GM18520 (cell line): Measurements from ENCODE around the gene ZCRB1.

Source experiments
- ATAC-seq: cut with Tn5 transposase; IDR thresholded peaks from one replicate; pipeline ENCODE4 v1.9.1; 2021; ENCODE audit not compliant: unreplicated experiment

Gene ZCRB1

DNA sequence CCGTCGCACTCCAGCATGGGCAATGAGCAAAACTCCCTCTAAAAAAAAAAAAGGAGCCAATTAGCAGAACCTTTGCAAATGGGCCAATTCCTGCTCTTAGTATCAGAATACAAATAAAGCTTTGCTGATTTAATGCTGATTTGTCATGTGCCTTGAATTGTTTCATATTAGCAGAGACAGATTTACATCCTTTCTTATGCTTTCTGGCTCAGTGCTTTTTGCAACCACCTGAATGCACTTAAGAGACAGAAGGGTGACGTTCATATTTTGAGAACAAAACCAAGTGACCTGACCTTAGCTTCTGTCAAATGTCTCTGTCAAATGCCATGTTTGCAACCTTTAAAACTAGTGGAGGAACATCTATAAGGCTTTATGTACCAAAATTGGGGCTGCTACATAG lies 44.0 kb downstream of the ZCRB1 start:
- no peak for ATAC-seq

DNA sequence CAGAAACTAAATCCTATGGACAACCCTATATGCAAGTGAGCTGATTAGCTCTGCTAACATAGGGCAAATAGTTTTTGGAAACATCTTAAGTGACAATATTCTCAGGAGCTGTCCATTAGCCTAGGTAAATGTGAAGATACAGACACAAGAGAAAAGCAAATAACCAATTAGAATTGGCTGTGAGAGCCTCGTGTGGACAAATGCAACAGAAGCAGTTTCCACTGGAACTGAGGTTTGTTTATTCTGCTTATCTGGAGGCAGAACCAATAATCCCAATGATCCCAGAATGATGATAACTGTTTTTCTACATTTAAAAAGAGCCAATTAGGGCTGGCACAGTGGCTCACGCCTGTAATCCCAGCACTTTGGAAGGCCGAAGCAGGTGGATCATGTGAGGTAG lies 44.6 kb downstream of the ZCRB1 start:
- ATAC-seq: no peak

DNA sequence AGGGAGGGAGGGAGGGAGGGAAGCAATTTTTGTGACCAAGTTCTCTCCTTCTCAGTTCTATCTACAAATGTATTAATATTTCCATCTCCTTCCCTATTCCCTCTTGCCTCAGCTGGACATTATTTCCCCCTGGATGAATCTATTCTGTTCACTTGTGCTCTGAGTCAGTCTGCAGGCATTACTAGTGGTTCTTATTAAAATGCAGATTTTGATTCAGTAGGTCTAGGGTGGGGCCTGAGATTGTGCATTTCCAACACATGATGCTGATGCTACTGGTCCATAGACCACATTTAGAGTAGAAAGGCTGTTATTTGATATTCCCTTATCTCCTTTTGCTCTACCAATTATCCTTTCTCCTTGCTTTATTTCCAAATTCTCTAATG lies 47.8 kb downstream of the ZCRB1 start:
- no peak for ATAC-seq

DNA sequence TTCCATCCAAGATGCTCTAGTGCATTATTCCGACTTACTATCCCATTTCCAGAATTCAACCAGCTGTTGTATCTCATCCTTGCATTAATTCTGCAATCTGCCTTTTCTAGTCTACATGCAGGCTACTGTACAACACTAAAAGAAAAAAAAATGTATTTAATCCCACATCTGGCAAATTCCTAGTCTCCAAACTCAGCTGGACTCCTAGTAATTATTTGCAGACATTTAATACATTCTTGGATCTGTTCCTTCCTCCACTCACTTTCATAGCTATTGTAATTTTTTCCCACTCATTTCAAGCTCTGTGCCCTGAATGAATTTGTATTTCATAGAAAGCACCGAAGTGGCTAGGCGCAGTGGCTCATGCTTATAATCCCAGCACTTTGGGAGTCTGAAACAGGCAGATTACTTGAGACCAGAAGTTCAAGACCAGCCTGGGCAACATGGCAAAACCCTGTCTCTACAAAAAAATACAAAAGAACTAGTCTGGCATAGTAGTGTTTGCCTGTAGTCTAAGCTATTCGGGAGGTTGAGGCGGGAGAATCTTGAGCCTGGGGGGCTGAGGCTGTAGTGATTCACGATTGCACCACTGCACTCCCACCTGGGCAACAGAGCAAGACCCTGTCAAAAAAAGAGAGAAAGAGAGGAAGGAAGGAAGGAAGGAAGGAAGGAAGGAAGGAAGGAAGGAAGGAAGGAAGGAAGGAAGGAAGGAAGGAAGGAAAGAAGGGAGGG lies 48.3 kb downstream of the ZCRB1 start:
- no peak for ATAC-seq

DNA sequence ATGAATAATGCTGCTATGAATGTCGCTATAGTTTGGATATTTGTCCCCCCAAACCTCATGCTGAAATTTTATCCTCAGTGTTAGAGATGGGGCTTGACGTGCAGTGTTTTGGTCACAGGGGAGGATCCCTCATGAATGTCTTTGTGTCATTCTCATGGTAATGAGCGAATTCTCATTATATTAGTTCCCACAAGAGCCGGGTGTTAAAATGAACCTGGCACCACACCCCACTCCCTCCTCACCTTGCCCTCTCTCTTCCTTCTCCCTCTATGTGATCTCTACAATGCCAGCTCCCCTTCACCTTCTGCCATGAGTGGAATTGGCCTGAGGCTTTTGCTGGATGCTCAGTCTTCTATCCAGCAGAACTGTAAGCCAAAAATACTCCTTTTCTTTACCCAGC lies 50.4 kb downstream of the ZCRB1 start:
- ATAC-seq: no peak

DNA sequence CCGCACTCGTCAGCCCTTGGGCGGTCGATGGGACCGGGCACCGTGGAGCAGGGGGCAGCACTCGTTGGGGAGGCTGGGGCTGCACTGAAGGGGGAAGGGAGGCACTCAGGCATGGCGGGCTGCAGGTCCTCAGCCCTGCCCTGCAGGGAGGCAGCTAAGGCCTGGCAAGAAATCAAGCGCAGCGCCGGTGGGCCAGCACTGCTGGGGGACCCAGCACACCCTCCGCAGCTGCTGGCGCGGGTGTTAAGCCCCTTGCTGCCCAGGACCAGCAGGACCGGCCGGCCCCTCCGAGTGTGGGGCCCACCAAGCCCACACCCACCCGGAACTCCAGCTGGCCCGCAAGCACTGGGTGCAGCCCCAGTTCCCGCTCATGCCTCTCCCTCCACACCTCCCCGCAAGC lies 52.2 kb downstream of the ZCRB1 start:
- ATAC-seq: no peak

DNA sequence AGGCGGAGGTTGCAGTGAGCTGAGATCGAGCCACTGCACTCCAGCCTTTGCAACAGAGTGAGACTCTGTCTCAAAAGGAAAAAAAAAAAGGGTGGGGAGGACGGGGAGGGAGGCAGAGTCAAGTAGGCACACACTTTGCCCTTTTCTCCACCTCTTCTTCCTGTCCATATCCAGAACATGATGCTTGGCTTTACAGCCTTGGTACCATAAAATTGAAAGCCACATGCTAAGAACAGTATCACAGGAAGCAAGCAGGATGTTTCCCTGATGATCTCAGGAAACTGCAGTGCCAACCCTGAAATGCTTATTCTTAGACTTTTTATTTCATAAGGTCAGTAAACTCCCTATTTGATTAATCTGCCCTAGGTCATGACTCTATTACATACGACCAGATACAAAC lies 55.3 kb downstream of the ZCRB1 start:
- no peak for ATAC-seq

DNA sequence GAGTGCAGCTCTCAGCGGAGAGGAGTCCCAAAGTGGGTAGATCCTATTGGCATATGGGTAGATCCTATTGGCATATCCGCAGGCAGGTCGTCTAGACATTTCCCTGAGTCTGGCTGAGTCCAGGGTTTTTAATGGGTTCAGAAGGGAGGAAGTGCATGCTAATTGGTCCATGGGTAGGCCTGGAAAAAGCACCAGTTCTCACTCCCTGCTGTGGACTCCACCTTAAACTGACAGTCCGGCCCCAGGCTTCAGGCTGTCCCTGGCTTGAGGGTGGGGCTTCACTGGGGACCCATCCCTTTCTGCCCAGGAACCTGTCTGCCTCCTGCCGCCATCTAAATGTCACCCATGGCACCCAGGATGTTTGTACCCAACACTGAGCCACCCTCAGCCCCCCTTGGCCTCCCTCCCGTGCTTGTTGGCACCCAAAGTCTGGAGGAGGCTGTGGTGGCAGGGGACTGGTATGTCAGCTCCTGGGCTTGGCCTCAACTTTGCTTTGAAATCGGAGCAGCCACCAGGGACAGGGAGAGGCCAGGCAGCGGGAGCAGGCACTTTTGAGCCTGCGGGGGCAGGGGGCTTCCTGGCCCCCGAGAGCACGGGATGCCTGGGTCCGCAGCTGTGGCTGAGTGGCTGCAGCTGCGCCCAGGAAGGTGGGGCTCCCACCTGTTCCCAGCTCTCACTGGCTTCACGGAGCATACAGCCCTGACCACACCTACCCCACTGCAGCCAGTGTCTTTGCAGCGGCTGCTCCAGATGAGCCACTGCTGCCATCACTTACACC lies 58.3 kb downstream of the ZCRB1 start:
- no peak for ATAC-seq

DNA sequence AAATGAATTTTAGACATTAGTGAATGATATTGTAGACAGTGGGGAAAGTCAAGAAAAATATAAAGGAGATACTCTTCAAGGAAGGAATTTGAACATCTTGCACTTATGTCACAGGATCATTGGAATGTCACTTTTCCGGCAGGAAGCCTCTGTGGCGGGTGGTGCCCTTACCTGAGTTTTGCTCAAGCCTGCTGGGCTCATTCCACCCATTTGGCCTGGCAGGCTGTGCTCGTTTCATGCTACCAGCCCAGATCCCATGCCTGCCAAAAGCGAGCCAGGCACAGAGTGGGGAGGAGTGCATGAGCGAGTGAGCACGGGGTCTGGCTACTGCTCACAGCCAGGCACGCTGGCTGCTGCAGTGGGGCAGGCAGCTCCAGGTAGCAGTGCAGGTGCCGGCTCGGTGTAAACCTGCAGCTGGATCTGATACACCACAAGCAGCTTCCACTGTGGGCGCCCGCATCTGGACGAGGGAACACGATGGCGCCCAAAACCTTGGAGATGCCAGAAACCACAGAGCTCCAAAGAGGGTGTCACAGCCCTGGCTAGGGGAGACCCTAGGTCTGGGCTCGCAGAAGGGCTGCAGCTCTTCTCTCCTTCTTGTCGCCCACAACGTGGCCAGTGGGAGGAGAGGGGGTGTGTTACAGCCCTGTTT lies 59.2 kb downstream of the ZCRB1 start:
- no peak for ATAC-seq

DNA sequence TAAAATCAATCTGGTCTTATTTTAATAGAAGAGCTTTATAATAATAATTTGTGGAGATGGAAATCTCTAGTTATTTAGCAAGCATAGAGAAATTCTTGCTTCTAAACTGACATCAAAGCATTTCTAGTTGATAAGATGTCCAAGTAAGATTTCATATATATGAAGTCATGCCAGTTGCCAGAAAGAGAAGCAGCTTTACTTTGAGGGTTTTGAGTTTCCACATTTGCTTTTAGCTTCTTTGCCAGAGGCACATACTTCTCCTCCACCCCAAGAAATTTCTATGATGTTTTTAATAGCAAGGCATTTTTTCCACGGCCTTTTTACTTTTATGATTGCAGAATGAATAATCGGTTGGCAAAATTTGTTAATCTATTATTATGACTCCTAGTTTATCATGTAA lies 63.6 kb downstream of the ZCRB1 start:
- ATAC-seq: no peak
